ENCODE data around the gene ANAPC13.

ANAPC13 gene

GRCh38 chr3:134482622-134483021 is 3.2 kb downstream of the ANAPC13 start:
- no peak for DNase-seq (ENCODE audit: low read depth in 3 of 3)

GRCh38 chr3:134481166-134481565 is 4.6 kb downstream of the ANAPC13 start:
- DNase-seq (ENCODE audit: low read depth in 3 of 3), result no peak

GRCh38 chr3:134480546-134480945 is 5.2 kb downstream of the ANAPC13 start:
- no peak for DNase-seq (ENCODE audit: low read depth in 3 of 3)

GRCh38 chr3:134477938-134478337 is 7.8 kb downstream of the ANAPC13 start:
- no peak for DNase-seq (ENCODE audit: low read depth in 3 of 3)

- no peak for DNase-seq (ENCODE audit: low read depth in 3 of 3)
These were observed 8.8 kb downstream of the ANAPC13 start for GRCh38 chr3:134477002-134477401.

DNA sequence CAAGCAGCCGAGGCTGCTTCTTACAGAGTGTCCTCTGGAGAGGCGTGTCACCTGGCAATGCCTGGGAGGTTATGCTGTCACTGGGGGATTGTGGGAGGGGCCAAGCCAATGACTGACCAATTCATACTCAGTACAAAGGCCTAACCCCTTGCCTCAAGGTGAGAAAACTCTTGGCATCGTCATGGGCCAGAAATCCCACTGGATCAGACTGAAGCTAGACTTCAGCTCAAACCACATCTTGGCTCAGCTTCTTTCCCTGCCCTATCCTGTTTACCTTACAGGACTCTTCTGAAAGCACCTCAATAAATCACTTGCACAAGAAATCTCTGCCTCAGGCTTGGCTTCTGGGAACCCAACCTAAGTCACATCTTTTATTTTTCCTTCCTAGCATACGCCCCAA is 9.5 kb downstream of the ANAPC13 start:
- no peak for DNase-seq (ENCODE audit: low read depth in 3 of 3)

DNA sequence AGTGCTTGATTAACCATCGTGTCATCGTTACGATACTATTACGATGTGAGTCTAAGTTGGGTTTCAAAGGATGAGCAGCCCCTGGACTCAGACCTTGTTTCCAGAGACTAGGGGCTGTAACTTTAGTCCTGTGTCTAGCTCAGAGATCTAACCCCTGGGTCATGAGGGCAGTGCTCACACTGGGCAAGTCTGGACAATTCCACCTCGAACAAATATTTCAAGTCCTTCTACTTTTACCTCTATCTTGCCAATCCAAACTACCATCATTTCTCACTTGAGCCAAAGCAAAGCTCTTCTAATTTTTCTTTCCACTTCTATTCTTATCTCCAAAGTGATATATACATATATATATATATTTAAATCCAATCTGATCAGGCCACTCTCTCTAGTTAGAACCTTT is 10.8 kb downstream of the ANAPC13 start:
- no peak for DNase-seq (ENCODE audit: low read depth in 3 of 3)

GRCh38 chr3:134473868-134474546 is 11.8 kb downstream of the ANAPC13 start:
- DNase-seq (ENCODE audit: low read depth in 3 of 3), result peak; percentile 46 to 75 (median 74)

DNA sequence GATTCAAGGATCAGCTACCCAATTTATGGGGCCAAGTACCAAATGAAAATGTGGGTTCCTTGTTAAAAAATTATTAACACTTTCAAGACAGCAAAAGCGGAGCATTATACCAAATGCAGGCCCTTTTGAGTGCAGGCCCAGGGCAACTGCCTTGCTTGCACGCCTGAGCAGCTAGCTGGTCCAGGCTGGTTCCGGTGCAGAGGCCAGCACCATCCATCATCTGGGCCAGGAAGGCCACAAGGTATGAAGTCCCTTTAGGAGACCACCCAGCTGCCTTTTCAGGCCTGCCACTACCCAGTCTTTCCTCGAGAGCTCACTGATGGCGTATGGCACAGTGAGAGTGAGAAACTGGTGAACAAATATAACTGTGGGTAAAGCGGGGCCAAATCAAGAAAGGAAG is 13.0 kb downstream of the ANAPC13 start:
- DNase-seq (ENCODE audit: low read depth in 3 of 3), result no peak

DNA sequence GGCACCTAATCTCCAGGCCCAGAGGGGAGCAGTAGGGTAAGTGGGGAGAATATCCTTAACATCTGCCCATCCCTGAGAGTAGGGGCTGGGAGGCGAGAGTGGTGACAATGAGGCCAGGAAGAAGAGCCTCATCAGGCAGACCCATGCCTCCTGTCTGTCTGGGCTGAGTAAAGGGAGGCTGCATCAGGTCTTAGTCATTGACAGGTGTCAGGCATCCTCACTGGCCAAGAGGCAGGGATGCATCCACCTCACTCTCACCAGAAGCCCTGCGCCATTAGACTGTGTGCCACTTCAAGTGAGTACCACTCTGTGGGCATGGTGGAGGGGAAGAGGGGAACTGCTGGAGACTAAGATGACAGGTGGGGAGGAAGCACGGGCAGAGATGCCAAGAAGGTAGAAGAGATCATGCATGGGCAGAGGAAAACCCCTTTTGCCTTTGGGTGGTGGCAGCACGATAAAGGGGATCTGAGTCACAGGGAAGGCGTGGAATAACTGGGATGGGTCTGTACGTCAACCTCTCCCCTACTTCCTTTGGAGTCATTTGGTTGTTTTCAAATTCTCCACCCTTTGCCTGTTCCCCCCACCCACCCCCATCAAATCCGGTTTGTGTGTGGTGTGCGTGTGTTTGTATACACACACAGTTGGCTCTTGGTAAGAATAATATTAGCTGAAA is 14.1 kb downstream of the ANAPC13 start:
- DNase-seq (ENCODE audit: low read depth in 3 of 3), result no peak

DNA sequence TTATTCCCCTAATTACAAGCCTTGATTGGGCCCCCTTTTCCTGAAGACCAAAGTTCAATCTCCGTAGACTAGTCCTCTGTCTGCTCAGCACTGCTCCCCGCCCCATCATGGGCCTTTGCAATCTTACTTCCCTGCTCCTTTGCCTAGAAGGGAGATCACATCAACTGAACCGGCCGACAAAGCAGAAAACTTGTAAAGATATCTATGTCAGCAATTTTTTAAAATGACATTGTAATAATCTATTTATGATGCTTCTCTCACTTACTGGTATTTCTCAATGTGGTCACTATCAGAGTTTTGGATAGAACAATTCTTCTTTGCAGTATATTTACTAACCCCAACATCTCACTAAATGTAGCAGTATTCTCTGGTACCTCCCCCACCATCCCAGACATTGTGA is 17.3 kb downstream of the ANAPC13 start:
- DNase-seq (ENCODE audit: low read depth in 3 of 3), result no peak

DNA sequence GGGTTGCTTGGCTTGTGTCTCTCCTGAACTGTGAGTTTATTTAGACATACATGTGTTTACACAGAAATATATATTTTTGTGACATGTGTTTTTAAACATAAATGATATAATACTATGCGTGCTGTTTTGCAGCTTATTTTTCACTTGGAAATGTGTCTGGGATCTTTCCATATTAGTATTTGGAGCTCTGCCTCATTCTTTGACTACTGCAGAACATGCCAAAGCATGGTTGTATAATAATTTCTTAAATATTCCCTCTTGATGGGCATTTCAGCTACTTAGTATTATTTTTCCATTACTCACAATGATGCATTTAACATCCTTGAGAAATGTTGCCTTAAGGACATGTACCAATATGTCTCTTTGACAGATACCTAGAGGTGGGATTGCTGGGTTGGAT is 19.5 kb downstream of the ANAPC13 start:
- no peak for DNase-seq (ENCODE audit: low read depth in 3 of 3)

GRCh38 chr3:134464689-134465365 is 21.0 kb downstream of the ANAPC13 start:
- no peak for DNase-seq (ENCODE audit: low read depth in 3 of 3)

DNA sequence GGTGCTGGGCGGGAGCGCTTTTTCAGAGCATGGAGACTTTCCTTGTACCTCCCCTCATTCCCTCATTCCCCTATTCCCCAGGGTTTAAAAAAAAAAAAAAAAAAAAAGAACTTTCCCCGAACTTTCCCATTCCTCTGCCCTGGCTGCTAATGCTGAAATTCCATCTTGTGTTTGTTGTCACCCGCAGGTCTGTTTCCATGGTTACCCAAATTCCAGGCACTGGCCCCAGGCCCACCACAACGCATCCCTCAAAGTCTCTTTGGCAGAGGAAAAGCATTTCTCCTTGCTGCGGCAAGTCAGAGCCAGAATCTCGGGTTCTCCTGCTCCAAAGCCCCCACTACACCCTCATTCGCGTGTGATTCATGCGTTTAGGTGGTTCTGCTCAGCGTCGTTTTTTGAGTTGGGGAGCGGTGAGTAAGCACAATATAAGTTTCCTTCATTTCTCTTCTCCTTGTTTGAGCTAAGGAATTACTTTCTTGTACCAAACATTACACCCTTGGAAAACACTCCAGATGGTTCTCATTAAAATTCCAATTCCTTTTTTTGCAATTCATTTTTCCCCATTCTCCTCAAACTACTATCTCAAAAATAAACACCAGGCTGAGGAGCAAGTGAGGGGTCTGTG is 21.6 kb downstream of the ANAPC13 start:
- no peak for DNase-seq (ENCODE audit: low read depth in 3 of 3)

- DNase-seq (ENCODE audit: low read depth in 3 of 3), result no peak
These were observed 22.1 kb downstream of the ANAPC13 start for GRCh38 chr3:134463676-134464063.

- no peak for DNase-seq (ENCODE audit: low read depth in 3 of 3)
These were observed 23.3 kb downstream of the ANAPC13 start for GRCh38 chr3:134462331-134462941.

DNA sequence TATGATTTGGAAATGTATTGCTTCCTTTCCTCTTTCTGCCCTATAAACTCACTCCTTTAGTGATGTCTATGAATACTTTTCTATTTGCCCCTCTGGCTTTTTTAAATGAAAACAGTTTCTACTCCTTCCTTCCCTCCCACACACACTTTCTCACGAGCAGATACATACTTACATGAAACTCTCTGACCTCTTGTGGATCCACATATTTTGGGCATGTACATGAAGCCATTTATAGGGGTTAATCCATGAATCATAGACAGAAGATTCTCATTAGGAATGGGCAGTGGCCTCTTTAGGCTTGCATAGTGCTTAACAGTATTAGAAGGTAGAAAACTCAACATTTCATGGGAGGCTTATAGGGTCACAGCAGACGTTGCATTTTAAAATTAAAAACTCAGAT is 24.8 kb downstream of the ANAPC13 start:
- no peak for DNase-seq (ENCODE audit: low read depth in 3 of 3)

DNA sequence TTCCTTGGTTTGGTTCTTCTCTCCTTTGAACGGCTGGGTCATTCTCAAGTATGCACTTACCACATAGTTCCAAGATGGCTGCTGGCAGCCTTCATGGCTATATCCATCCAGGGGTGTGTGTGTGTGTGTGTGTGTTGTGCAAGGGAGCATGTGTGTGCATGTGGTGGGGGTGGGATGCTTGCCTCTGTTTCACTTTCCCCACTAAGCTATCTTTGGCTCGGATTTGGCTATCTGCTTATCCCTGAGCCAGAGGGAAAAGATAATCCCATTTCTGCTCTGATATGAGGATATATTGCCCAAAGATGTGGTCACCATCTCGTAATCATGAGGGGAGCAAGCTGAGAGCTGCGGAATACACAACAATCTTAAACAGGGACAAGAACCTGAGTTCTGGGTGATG is 26.2 kb downstream of the ANAPC13 start:
- no peak for DNase-seq (ENCODE audit: low read depth in 3 of 3)

DNA sequence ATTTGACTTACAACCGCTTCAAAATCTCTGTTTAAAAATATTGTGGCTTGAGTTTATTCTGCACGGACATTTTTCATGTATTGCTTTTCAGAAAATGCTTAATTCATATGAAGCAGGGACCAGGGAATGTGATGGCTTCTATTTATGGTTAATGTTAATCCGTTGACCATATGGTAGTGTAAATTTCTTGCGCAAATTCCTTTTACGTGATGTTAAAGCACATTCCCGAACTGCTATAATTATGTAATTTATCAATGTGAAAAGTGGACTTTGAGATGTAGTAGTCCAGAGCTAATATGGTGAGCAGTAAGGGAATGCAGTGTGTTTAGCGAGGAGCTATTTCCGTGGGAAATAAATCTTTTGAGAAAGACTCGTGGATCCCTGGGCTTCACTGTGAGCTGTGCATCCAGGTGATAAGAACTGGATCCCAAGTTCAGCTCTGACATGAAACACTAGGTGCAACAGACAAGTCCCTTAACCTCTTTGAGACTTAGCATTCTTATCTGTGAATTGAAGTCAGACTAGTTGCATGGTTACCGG is 27.3 kb downstream of the ANAPC13 start:
- no peak for DNase-seq (ENCODE audit: low read depth in 3 of 3)

DNA sequence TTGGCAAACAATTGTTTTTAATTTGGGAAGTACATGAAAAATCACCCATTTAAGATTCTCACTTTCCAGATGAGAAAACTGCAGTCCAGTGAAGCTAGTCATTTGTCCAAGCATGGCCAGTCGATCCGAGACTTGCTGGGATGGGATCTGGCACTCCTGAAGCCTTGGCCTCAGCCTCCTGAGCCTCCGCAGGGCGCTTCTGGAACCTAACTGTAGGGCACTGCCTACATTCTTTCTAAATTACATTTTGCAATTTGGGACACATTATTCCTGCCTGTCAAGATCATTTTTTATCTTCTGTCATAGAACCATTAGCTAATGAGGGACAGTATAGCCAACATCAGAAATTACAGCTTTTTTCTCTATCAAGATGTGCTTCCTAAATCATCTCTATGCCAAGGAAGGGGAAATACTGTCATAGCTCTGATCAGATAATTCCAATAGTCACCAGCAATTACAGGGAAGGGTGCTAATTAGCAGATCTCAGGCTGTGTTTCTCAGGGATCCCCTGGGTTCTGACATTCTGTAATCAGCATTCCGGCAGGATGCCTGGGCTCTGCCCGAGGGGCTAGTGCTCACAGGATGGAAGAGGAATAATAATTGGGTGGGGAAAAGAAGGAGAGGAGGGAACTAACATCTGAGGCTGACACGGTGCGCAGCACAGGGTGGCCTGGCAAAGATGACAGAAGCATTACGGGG is 28.3 kb downstream of the ANAPC13 start:
- no peak for DNase-seq (ENCODE audit: low read depth in 3 of 3)

- no peak for DNase-seq (ENCODE audit: low read depth in 3 of 3)
These were observed 32.2 kb downstream of the ANAPC13 start for GRCh38 chr3:134453631-134454030.
